Measurements from ENCODE around the gene DEPDC5. TPM values are rescaled to one million over a fixed set of nuclear protein-coding genes. Genes with fewer than 3 reads are reported as not detected.

The DEPDC5 gene
- total RNA-seq, 6 experiments from 2014 or later, result 9.7 to 14.3 (median 12.5) TPM

DNA sequence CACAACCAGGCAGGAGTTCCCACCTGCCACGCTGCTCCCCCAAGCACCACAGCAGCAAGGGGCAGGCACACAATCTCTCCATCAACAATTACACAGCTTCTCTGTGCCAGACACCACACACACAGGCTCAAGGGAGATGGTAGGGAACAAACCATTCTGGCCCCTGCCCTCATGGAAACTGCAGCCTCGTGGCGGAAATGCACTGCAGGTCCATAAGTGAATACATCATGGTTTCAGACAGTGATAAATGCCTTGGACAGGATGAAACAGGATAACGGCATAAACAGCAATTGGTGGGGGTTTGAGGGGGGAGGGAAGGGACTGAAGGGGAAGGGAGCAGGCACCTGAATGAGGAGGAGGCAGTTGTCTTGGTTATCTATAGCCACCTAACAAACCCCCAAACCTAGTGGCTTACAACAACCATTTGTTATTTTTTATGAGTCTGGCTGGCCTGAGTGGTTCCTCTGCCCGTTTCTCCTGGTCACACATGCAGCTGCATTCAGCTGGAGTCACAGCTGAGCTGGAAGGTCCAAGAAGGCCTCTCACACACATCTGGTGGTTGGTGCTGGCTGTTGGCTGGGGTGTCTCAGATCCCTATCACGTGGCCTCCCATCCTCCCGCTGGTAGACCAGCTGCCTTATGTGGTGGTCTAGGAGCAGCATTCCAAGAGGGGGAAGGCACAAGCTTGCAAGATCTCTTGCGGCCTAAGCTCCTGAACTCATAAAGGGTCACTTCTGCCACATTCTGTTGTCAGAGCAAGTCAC, 175.5 kb downstream of the DEPDC5 start:
- Mint-ChIP-seq H3K9me3 (no peaks in the 10 kb centered on the region), H3K27ac (no peak overlapping the region)
- DNase-seq, result no peak

DNA sequence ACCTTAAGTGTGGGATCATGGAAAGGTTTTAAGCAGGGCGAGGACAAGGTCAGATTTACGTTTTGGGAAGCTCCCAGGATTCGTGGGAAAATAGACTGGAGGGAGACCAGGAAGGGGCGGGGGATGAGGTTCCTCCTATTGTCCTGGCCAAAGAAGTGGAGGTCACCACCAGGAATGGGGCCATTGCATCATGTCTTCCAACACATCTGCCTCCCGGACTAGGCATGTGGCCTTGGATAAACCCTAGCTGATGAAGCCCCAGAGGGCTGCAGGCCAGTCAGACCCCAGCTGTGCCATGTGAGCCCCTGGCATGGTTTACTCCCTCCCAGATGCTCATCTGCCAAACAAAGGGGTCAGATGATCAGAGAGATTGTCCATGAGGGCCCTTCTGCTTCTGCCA, 179.0 kb downstream of the DEPDC5 start:
- H3K27me3 Mint-ChIP-seq (ENCODE audit: insufficient read depth), result peaks cover 4% of the 10 kb centered on the region
- DNase-seq, result no peak
- no peak for TF ChIP-seq CTCF (IDR thresholded peaks at IDR 0.05)
- H3K36me3 Mint-ChIP-seq (ENCODE audit: low read depth), result no peaks in the 10 kb centered on the region
- H3K27ac Mint-ChIP-seq, result no peak overlapping the region
- peaks cover 10% of the 10 kb centered on the region for H3K4me1 Mint-ChIP-seq (ENCODE audit: low read depth)
- no peaks in the 10 kb centered on the region for H3K9me3 Mint-ChIP-seq
- no peak overlapping the region for H3K4me3 Mint-ChIP-seq

More for the DNA sequence above, 175.5 kb downstream of the DEPDC5 start:
- H3K27me3 Mint-ChIP-seq (ENCODE audit: insufficient read depth), result peaks cover 8% of the 10 kb centered on the region
- TF ChIP-seq CTCF (IDR thresholded peaks at IDR 0.05), result no peak
- H3K36me3 Mint-ChIP-seq (ENCODE audit: low read depth), result no peaks in the 10 kb centered on the region; the same call in 1 of the 2 replicates
- H3K4me3 Mint-ChIP-seq, result no peak overlapping the region
- H3K4me1 Mint-ChIP-seq (ENCODE audit: low read depth), result peaks cover 10% of the 10 kb centered on the region

DNA sequence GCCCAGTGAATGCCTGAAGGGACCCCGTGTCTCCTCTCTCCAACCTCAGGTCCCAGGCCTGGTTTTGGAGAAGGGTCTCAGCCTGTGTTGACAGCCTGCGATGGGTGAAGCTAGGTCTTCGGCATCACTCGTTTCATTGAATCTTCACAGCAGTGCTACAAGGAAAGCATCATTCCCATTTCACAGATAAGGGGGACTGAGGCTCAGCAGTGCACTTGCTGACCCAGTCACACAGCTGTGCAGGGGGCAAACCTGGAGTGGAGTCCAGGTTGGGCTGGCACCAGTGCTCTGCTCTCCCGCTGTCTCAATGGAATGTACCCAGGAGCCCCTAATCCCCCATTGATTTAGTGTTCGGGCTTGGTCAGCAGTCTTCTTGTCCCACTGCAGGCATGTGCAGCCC, 179.6 kb downstream of the DEPDC5 start:
- Mint-ChIP-seq H3K4me3 (no peak overlapping the region), H3K27me3 (ENCODE audit: insufficient read depth) (peaks cover 4% of the 10 kb centered on the region), H3K9me3 (no peaks in the 10 kb centered on the region), H3K27ac (no peak overlapping the region), H3K4me1 (ENCODE audit: low read depth) (peaks cover 10% of the 10 kb centered on the region), H3K36me3 (ENCODE audit: low read depth) (no peaks in the 10 kb centered on the region)
- DNase-seq, result no peak
- TF ChIP-seq CTCF (IDR thresholded peaks at IDR 0.05), result no peak

DNA sequence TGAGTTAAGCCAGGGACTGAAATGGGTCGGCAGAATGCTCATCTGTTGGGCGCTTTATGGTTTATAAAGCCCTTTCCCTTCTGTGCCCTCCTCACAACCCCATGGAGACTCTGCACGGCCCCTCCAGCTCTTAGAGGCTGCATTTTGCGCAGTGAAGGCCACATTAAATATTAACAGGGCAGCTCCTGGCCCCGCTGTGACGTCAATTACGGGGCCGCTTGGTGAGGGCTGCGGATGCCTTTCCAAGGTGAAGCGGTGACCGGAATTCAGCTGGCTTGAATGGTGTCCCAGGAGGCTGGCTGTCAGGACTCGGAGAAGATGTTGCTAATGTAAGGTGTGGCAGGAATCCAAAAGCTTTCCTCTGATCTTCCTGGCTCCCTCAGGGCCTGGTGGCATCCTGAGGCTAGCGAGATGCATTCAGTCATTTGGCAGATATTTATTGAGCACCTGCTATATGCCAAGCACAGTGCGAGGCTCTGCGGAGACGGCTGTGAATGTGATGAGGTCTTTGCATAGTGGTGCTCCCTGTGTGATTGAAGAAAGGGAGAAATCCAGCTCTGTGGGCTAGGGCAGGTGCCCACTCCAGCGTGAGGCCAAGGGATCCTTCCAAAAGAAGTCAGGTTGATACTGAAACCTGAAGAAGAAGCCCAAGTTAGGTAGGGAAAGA, 180.1 kb downstream of the DEPDC5 start:
- no peak overlapping the region for H3K4me3 Mint-ChIP-seq
- DNase-seq, result no peak
- H3K27ac Mint-ChIP-seq, result no peak overlapping the region
- H3K4me1 Mint-ChIP-seq (ENCODE audit: low read depth), result peaks cover 10% of the 10 kb centered on the region
- no peaks in the 10 kb centered on the region for H3K9me3 Mint-ChIP-seq
- TF ChIP-seq CTCF (IDR thresholded peaks at IDR 0.05), result no peak
- no peaks in the 10 kb centered on the region for H3K36me3 Mint-ChIP-seq (ENCODE audit: low read depth)
- peaks cover 3% of the 10 kb centered on the region for H3K27me3 Mint-ChIP-seq (ENCODE audit: insufficient read depth)

- no peak for TF ChIP-seq CTCF (IDR thresholded peaks at IDR 0.05)
- Mint-ChIP-seq H3K27ac (no peak overlapping the region), H3K4me1 (ENCODE audit: low read depth) (peaks cover 10% of the 10 kb centered on the region), H3K36me3 (ENCODE audit: low read depth) (no peaks in the 10 kb centered on the region), H3K9me3 (no peaks in the 10 kb centered on the region), H3K4me3 (no peak overlapping the region), H3K27me3 (ENCODE audit: insufficient read depth) (peaks cover 3% of the 10 kb centered on the region)
- no peak for DNase-seq
Observed at GRCh38 chr22:31935961-31936635, 182.3 kb downstream of the DEPDC5 start.
